Smooth muscle cell (in vitro differentiated cells): ENCODE data around the gene SERPINE2. TPM values are rescaled to one million over a fixed set of nuclear protein-coding genes. Genes with fewer than 3 reads are reported as not detected.

ENCODE experiments used
- DNase-seq: peaks from one replicate; lab custom pipeline; 2025; ENCODE audit not compliant: unreplicated experiment; lab: John Stamatoyannopoulos, UW
- H2AFZ ChIP-seq: fragments of 200-600 bp; sonication (generic); 2 replicates; pipeline ENCODE4 v1.6.0; 2016; ENCODE audit warnings: antibody characterized with exemption, low read depth, mild to moderate bottlenecking
- H3F3A ChIP-seq: fragments of 200-600 bp; sonication (generic); 2 replicates; pipeline ENCODE4 v1.6.0; 2017; ENCODE audit warnings: antibody characterized with exemption, low read depth
- H3K27ac ChIP-seq: fragments of 200-600 bp; sonication (generic); 2 replicates; pipeline ENCODE4 v1.5.1; 2016; ENCODE audit warnings: low read depth, mild to moderate bottlenecking
- H3K27me3 ChIP-seq: fragments of 200-600 bp; sonication (generic); 2 replicates; pipeline ENCODE4 v1.6.1; 2016; ENCODE audit warnings: low read depth, mild to moderate bottlenecking
- H3K36me3 ChIP-seq: fragments of 200-600 bp; sonication (generic); 2 replicates; pipeline ENCODE4 v1.5.1; 2016; ENCODE audit warnings: low read depth
- H3K4me1 ChIP-seq: fragments of 200-600 bp; sonication (generic); 2 replicates; pipeline ENCODE4 v1.5.1; 2016; ENCODE audit warnings: low read depth
- H3K4me2 ChIP-seq: fragments of 200-600 bp; sonication (generic); 2 replicates; pipeline ENCODE4 v1.6.0; 2016; ENCODE audit warnings: mild to moderate bottlenecking
- H3K4me3 ChIP-seq: fragments of 200-600 bp; sonication (generic); 2 replicates; pipeline ENCODE4 v1.5.1; 2016; ENCODE audit warnings: mild to moderate bottlenecking
- H3K79me2 ChIP-seq: fragments of 200-600 bp; sonication (generic); 2 replicates; pipeline ENCODE4 v1.6.0; 2016; ENCODE audit warnings: low read depth, mild to moderate bottlenecking
- H3K9ac ChIP-seq: fragments of 200-600 bp; sonication (generic); 2 replicates; pipeline ENCODE4 v1.6.0; 2016; ENCODE audit warnings: low read depth
- H3K9me3 ChIP-seq: fragments of 200-600 bp; sonication (generic); replicated peaks from 2 replicates; pipeline ENCODE4 v1.5.1; 2016; ENCODE audit warnings: low read depth
- H4K20me1 ChIP-seq: fragments of 200-600 bp; sonication (generic); 2 replicates; pipeline ENCODE4 v1.6.0; 2016; ENCODE audit warnings: low read depth
- WGBS: methylation state at CpG from one replicate; pipeline ENCODE4 v1.1.7; 2016; ENCODE audit warnings: low lambda C conversion rate; 5-methylcytosine and 5-hydroxymethylcytosine counted together
- polyA plus RNA-seq: library from polyadenylated mRNA; unstranded; fragments of >200 nt; fragmentation: Nextera tagmentation; extraction: Ambion mirVana; gene quantifications from 2 replicates; pipeline ENCODE4 v1.2.1, GENCODE V29; 2016
- total RNA-seq: library from RNA; depleted of rRNA; stranded (reverse); fragments of >200 nt; gene quantifications from 2 replicates; pipeline ENCODE4 v1.2.3, GENCODE V29; 2014
- TF ChIP-seq, protein P1 (sequence below): fragments of 200-600 bp; sonication (generic); IDR thresholded peaks from 2 replicates; pipeline ENCODE4 v1.5.1; 2017; ENCODE audit warnings: borderline replicate concordance, mild to moderate bottlenecking, antibody characterized with exemption; ENCODE audit not compliant: insufficient read depth, poor library complexity, severe bottlenecking

Gene SERPINE2
- total and polyA plus RNA-seq, 2 experiments from 2014 or later: 2,183 to 3,094 TPM

DNA sequence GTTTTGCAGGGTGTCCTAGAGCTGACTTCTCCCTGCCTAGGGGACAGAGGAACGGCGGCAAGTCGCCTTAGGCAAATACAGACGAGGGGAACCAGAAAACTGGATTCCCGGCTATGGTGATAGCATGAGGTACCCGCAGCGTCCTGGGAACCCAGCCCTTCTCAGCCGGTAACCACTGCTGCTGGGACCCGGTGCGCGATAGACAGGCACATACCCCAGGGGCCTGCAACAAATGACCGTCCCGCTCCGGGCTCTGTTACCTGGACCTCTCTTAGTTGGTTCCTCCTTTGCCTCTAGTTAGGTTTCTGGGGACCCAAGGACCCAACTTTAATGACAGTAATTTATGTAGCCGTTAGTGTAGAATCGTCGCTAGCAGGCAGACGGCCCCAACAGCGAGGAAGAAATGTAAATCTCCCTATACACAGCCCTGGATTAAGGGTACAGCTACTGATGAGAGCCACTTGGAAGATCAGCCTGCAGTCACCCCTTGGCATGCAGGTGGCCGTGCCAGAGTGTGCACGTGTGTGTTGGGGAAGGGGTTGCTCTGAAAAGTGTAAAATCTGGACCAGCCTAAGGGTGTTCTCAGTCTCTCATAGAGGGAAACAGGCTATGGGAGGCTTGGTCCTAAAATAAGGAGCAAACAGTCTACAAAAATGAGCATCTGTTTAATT lies 819 bp upstream of the SERPINE2 start:
- peak overlapping the region; percentile 91 for H3K4me2 ChIP-seq
- peak overlapping the region; percentile 61 for H3K27ac ChIP-seq
- whole genome bisulfite sequencing: 5% methylated on average over 21 of the region's 21 CpGs

DNA sequence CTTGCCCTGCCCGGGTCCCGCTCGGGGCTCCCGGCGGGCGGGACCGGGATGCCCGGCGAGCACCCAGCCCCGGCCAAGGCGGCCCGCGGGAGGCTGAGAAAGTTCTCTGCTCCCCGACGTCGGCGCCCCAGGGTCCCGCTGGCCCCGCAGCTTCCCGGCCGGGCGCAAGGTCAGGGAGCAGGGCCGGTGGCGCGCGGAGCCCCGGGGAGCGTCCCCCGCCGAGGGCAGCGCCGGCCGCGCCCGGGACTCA lies 331 bp downstream of the SERPINE2 start:
- Histone ChIP-seq H3K27ac (peak overlapping the region; percentile 61), H3K9me3 (no peaks in the 10 kb centered on the region), H3K4me3 (peak overlapping the region; percentile 67), H3K4me2 (peak overlapping the region; percentile 91), H4K20me1 (peaks cover 52% of the 10 kb centered on the region), H3K36me3 (no peaks in the 10 kb centered on the region), H3K9ac (peak overlapping the region; percentile 55), H2AFZ (no peak overlapping the region), H3F3A (peaks cover 3% of the 10 kb centered on the region), H3K27me3 (no peaks in the 10 kb centered on the region), H3K79me2 (peaks cover 51% of the 10 kb centered on the region), H3K4me1 (peaks cover 17% of the 10 kb centered on the region)
- WGBS: 0% methylated on average over 29 of the region's 35 CpGs
- TF ChIP-seq, protein P1, sequence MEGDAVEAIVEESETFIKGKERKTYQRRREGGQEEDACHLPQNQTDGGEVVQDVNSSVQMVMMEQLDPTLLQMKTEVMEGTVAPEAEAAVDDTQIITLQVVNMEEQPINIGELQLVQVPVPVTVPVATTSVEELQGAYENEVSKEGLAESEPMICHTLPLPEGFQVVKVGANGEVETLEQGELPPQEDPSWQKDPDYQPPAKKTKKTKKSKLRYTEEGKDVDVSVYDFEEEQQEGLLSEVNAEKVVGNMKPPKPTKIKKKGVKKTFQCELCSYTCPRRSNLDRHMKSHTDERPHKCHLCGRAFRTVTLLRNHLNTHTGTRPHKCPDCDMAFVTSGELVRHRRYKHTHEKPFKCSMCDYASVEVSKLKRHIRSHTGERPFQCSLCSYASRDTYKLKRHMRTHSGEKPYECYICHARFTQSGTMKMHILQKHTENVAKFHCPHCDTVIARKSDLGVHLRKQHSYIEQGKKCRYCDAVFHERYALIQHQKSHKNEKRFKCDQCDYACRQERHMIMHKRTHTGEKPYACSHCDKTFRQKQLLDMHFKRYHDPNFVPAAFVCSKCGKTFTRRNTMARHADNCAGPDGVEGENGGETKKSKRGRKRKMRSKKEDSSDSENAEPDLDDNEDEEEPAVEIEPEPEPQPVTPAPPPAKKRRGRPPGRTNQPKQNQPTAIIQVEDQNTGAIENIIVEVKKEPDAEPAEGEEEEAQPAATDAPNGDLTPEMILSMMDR: no peak
- no peak for DNase-seq

More for the DNA sequence above, 819 bp upstream of the SERPINE2 start:
- Histone ChIP-seq H2AFZ (peak overlapping the region; percentile 31), H3K79me2 (peaks cover 40% of the 10 kb centered on the region), H3K4me1 (peaks cover 17% of the 10 kb centered on the region), H3K9me3 (no peaks in the 10 kb centered on the region), H3K4me3 (peak overlapping the region; percentile 67), H3K27me3 (no peaks in the 10 kb centered on the region), H3K36me3 (no peaks in the 10 kb centered on the region), H4K20me1 (peaks cover 41% of the 10 kb centered on the region), H3K9ac (peak overlapping the region; percentile 79), H3F3A (peaks cover 3% of the 10 kb centered on the region)
- TF ChIP-seq, protein P1: no peak
- DNase-seq: no peak

DNA sequence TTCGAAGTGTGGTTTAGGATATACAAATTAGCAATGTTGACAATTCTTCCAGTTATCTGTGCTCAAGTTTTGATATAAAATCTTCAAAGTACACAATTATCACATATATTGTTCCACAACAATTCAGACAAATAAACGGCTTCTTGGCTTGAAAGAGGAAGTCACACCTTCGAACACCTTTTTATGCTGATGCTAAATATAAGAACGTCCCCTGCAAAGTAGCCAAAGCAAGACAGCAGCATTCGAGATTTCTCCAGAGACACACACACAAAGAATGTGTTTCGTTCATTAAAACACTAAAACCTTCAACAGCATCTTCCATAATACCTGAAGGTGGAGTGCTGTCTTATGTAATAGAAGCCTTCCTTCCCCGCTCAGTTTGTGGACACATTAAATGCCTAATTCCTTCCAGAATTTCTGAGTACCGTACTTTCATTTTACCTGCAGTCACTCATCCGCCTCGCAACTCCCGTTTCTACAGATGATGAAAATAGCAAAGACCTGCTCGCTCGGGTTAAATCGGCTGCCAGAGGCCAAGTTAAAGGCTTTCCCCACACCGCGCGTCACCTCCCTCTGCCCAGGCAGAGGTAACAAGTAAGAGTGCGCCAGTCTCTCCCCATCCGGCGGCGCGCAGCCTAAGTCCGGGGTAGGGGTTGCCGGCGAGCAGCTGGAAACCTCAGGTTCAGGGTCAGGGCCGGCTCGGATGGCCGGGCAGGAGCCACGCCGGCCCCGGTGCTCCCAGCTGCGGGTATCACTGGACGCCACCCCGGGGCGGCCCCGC lies 847 bp downstream of the SERPINE2 start:
- H3K9me3 ChIP-seq: no peaks in the 10 kb centered on the region

More for the DNA sequence above, 847 bp downstream of the SERPINE2 start:
- Histone ChIP-seq H3K4me2 (peak overlapping the region; percentile 91), H3K4me3 (peak overlapping the region; percentile 67), H3K27ac (peak overlapping the region; percentile 61), H3K9ac (peak overlapping the region; percentile 55), H3K79me2 (peaks cover 56% of the 10 kb centered on the region), H3F3A (peaks cover 3% of the 10 kb centered on the region), H3K4me1 (peaks cover 17% of the 10 kb centered on the region), H3K36me3 (no peaks in the 10 kb centered on the region), H2AFZ (no peak overlapping the region), H3K27me3 (no peaks in the 10 kb centered on the region), H4K20me1 (peaks cover 57% of the 10 kb centered on the region)
- 5% methylated on average over 29 of the region's 36 CpGs for WGBS
- TF ChIP-seq, protein P1: no peak
- no peak for DNase-seq
